ENCODE data around the gene TRAFD1. TPM values are rescaled to one million over a fixed set of nuclear protein-coding genes. Genes with fewer than 3 reads are reported as not detected.

The TRAFD1 gene
- total and polyA plus RNA-seq, 9 donors, result 21.4 to 28.8 (median 23.6) TPM

DNA sequence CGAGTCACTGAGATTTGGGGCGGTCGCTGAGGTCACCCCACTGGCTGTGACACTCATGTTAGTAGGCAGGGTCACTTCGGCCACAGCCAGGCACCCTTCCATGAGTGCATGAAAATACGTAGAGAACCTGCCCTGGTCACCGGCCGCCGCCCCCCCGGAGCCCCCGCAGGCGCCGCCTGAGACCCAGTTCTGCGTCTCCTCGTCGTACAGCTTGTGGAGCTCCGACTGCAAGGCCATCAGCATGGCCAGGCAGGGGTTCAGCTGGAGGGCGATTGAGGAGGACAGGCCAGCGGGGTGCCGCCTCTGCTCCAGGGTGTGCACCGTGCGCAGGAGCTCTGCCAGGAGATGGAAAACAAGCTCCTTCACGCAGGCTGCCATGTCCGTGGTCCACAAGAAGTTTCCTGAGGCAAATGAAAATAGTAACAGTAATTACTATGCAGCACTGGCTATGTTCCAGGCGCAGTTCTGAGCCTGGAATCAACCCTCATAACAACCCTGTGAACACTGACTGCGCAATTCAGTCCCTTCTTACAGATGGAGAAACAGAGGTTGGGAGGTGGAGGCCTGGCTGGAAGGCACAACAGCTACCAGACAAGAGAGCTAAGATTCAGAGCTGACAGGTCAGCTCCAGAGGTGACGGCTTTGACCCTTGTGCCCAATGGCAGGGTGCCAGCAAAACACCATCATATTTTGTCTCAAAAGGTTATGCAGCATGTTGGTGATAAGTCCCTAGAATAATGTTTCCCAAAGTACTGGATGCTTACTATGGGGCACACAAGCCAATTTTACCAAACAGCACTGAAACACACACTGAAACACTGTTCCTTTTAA, 59.9 kb downstream of the TRAFD1 start:
- H3K4me1 ChIP-seq (ENCODE audit: control insufficient read depth, insufficient read depth, low read length), result no peaks in the 10 kb centered on the region
- no peak for DNase-seq
- H3K36me3 ChIP-seq (ENCODE audit: control insufficient read depth, insufficient read depth, low read length), result peaks cover 59% of the 10 kb centered on the region
- WGBS (ENCODE audit: insufficient coverage), result 94% methylated on average over 23 of the region's 26 CpGs
- H3K4me3 ChIP-seq (ENCODE audit: low read length), result no peak overlapping the region
- no peaks in the 10 kb centered on the region for H3K9me3 ChIP-seq (replicated peaks; ENCODE audit: control insufficient read depth, low read depth, low read length)
- no peak overlapping the region for H3K27ac ChIP-seq (ENCODE audit: low read length)
- H3K27me3 ChIP-seq (ENCODE audit: control insufficient read depth, insufficient read depth, low read length), result no peaks in the 10 kb centered on the region

DNA sequence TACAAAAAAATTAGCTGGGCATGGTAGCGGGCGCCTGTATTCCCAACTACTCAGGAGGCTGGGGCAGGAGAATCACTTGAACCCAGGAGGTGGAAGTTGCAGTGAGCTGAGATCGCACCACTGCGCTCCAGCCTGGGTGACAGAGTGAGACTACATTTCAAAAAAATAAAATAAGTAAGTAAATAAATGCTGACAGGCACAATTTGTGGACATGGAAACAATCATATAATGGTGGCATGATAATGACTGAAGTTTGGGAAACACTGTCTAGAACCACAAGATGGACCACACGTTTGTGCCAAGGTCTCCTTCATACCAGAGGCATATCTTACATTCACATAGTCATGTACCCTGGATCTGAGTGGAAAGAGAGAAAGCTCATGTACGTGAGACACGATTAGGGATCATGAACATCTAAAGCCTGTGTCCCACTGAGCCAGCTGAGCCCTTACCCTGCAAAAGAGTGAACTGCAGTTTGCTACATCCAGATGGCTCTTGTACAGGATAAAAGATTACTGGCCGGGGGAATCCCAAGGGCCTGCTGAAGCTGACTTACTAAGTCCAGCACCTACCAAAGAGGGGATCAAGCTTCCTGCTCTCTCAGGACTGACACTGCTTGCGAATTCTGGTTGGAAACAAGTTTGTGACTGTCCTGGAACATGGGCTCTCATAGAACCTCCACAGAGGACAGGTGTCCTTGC, 62.9 kb downstream of the TRAFD1 start:
- H3K4me3 ChIP-seq (ENCODE audit: low read length), result no peak overlapping the region
- H3K27ac ChIP-seq (ENCODE audit: low read length), result no peak overlapping the region
- no peak for DNase-seq
- 66% methylated on average over 4 of the region's 9 CpGs for WGBS (ENCODE audit: insufficient coverage)
- H3K27me3 ChIP-seq (ENCODE audit: control insufficient read depth, insufficient read depth, low read length), result no peaks in the 10 kb centered on the region
- peaks cover 69% of the 10 kb centered on the region for H3K36me3 ChIP-seq (ENCODE audit: control insufficient read depth, insufficient read depth, low read length)
- no peaks in the 10 kb centered on the region for H3K4me1 ChIP-seq (ENCODE audit: control insufficient read depth, insufficient read depth, low read length)
- H3K9me3 ChIP-seq (replicated peaks; ENCODE audit: control insufficient read depth, low read depth, low read length), result no peaks in the 10 kb centered on the region

DNA sequence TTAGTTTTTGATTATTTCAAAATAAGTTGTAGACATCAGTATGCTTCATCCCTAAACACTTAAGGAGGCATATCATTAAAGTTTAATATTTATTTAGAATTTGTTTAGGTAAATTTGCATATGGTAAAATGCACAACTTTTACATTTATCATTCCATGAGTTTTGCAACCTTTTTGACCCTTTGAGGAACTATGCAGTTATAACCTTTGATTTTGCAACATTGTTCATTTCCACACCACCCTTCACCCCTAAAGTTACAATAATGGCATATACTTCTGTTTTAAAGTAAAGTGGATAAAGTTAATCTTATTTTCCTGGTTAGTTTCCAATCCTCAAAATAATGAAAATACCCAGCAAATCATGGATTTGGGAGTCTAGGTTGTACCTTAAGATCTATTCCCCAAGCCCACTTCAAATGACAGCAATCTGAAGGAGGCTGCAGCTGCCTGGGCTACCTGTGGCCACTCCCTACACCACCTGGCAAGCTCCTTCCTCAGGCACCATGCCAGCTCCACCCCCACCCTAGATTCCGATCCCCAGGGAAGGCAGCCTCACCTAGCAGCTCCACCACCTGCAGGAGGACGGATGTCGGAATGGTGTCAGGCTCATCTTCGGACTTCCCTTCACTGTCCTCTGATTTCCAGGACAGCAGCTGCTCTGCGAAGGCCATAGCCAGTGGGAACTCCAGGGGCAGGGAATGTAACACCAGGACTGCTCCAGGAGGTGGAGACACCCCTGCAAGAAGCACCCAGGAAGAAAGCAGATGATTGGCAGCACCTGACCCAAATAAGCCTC, 65.1 kb downstream of the TRAFD1 start:
- H3K9me3 ChIP-seq (replicated peaks; ENCODE audit: control insufficient read depth, low read depth, low read length), result no peaks in the 10 kb centered on the region
- no peak for DNase-seq
- 90% methylated on average over 1 of the region's 5 CpGs for WGBS (ENCODE audit: insufficient coverage)
- peaks cover 69% of the 10 kb centered on the region for H3K36me3 ChIP-seq (ENCODE audit: control insufficient read depth, insufficient read depth, low read length)
- no peak overlapping the region for H3K4me3 ChIP-seq (ENCODE audit: low read length)
- H3K27ac ChIP-seq (ENCODE audit: low read length), result no peak overlapping the region
- no peaks in the 10 kb centered on the region for H3K4me1 ChIP-seq (ENCODE audit: control insufficient read depth, insufficient read depth, low read length)
- no peaks in the 10 kb centered on the region for H3K27me3 ChIP-seq (ENCODE audit: control insufficient read depth, insufficient read depth, low read length)

DNA sequence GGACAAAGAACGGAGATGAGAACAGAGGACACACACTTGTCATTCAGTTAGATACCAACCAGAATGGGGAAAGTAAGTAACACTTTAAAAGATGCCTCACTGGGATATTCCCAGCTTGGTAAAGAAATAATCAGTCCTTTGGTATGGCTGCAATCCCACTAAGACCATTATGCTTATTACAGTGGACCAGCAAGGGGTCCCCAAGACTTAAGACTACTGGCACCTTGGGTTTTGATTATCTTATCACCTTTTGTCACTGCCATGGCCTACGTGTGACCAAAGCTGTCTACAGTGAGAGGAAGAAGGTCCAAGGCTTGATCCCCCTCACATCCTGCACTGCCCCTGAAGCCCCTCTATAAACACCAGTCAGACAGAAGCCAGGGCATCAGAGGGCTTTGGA, 65.8 kb downstream of the TRAFD1 start:
- Histone ChIP-seq H3K4me3 (ENCODE audit: low read length) (no peak overlapping the region), H3K27me3 (ENCODE audit: control insufficient read depth, insufficient read depth, low read length) (no peaks in the 10 kb centered on the region), H3K27ac (ENCODE audit: low read length) (no peak overlapping the region), H3K9me3 (replicated peaks; ENCODE audit: control insufficient read depth, low read depth, low read length) (no peaks in the 10 kb centered on the region), H3K4me1 (ENCODE audit: control insufficient read depth, insufficient read depth, low read length) (no peaks in the 10 kb centered on the region), H3K36me3 (ENCODE audit: control insufficient read depth, insufficient read depth, low read length) (peaks cover 71% of the 10 kb centered on the region)
- DNase-seq, result no peak
- 50% methylated on average over 1 of the region's 2 CpGs for WGBS (ENCODE audit: insufficient coverage)

DNA sequence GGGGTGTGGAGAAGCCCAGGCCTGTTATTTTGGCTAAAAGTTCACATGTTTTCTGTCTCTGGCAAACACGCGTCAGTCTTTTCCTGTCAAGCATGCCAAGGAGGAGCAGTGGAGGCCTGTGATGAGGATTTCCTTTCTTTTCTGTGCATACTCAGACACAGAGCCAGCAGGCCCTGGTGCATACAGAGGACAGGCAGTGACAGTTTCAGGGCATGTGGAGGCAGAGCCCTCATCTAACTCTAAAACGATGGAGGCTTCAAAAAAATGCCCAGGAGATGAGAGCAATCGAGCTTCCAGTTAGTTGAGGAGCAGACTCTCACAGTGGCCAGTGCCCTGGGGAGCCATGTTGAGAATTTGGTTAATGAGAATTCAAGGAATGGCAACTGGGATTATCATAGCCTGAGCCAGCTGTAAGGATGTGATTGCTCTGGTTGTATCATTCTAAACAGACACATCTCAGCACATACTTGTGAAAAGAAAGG, 66.5 kb downstream of the TRAFD1 start:
- Histone ChIP-seq H3K4me1 (ENCODE audit: control insufficient read depth, insufficient read depth, low read length) (no peaks in the 10 kb centered on the region), H3K27me3 (ENCODE audit: control insufficient read depth, insufficient read depth, low read length) (no peaks in the 10 kb centered on the region), H3K4me3 (ENCODE audit: low read length) (no peak overlapping the region), H3K27ac (ENCODE audit: low read length) (no peak overlapping the region), H3K9me3 (replicated peaks; ENCODE audit: control insufficient read depth, low read depth, low read length) (no peaks in the 10 kb centered on the region), H3K36me3 (ENCODE audit: control insufficient read depth, insufficient read depth, low read length) (peaks cover 76% of the 10 kb centered on the region)
- WGBS (ENCODE audit: insufficient coverage), result 58% methylated on average over 4 of the region's 4 CpGs
- DNase-seq, result peak; percentile 72

DNA sequence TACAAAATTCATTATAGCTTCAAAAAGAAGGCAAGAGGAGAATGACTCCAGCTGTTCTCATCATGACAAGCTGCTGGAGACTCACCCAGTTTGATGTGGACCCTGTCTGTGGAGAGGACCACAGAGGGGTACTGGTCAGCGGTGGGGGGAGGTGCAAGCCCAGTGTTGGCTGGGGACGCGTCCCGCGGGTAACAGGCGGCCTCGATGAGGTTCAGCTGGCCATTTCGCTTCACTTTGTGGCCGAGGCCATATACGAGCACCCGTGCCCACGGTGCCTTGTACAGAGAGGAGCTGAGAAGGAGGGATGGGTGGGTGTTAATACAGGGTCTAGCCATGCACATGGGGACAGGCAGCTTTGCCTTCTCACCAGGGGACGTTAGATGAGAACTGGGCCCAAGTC, 67.1 kb downstream of the TRAFD1 start:
- Histone ChIP-seq H3K27ac (ENCODE audit: low read length) (no peak overlapping the region), H3K9me3 (replicated peaks; ENCODE audit: control insufficient read depth, low read depth, low read length) (no peaks in the 10 kb centered on the region), H3K36me3 (ENCODE audit: control insufficient read depth, insufficient read depth, low read length) (peaks cover 78% of the 10 kb centered on the region), H3K27me3 (ENCODE audit: control insufficient read depth, insufficient read depth, low read length) (no peaks in the 10 kb centered on the region), H3K4me3 (ENCODE audit: low read length) (no peak overlapping the region), H3K4me1 (ENCODE audit: control insufficient read depth, insufficient read depth, low read length) (no peaks in the 10 kb centered on the region)
- 90% methylated on average over 11 of the region's 13 CpGs for WGBS (ENCODE audit: insufficient coverage)
- DNase-seq, result no peak

DNA sequence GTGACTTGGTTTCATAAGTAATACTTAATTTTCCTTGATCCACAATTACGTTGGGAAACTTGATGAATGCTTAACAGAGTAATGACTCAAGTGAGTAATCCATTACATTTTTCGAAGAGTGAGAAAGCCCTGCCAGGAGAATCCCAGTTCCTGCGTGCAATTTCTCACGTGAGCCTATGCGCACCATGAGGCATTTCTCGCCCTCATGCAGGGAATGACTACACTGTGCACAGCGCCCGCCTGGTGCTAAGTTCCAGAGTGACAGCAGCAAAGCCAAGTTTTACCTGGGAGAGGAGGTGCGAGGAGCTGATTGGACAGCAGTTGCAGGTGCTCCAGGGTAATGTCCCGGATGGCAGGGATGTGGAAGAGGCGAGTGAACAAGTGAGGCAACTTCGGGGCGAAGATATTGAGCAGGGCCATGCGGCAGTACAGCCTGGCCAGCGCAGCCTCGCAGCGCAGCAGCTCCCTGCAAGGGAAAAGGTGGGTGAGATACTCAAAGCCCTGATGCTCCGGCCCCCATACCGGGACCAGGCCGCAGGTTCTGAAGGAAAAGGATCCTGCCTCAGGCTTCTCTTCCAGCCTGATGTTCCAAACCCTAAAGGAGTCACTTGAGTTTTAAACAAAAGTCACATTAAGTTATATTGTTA, 69.4 kb downstream of the TRAFD1 start:
- 97% methylated on average over 15 of the region's 20 CpGs for WGBS (ENCODE audit: insufficient coverage)
- Histone ChIP-seq H3K36me3 (ENCODE audit: control insufficient read depth, insufficient read depth, low read length) (peaks cover 79% of the 10 kb centered on the region), H3K4me3 (ENCODE audit: low read length) (no peak overlapping the region), H3K9me3 (replicated peaks; ENCODE audit: control insufficient read depth, low read depth, low read length) (no peaks in the 10 kb centered on the region), H3K27ac (ENCODE audit: low read length) (no peak overlapping the region), H3K4me1 (ENCODE audit: control insufficient read depth, insufficient read depth, low read length) (no peaks in the 10 kb centered on the region), H3K27me3 (ENCODE audit: control insufficient read depth, insufficient read depth, low read length) (no peaks in the 10 kb centered on the region)
- DNase-seq, result no peak

DNA sequence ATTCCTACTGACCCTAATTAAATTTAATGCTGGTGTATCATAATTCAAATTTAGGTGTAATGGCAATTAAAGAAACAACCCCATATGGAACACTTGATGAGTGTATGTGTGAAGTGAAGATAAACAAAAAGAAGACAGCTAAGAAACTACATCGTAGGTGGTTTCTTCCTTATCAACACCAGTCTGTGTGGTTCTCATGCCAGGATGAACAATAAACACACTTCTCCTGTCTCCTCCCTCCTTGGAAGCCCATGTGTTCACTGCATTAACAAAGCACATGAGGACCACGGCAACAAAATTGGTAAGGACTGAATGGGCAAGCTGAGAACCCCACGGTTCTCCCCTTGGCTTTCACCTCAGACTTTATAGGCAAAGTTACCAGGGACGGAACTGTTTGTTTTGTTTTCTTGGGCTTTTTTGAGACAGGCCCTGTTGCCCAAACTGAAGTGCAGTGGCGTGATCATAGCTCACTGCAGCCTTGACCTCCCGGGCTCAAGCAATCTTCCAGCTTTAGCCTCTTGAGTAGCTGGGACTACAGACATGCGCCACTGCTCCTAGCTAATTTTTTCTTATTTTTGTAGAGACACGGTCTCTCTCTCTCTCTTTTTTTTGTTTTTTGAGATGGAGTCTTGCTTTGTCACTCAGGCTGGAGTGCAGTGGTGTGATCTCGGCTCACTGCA, 71.0 kb downstream of the TRAFD1 start:
- H3K36me3 ChIP-seq (ENCODE audit: control insufficient read depth, insufficient read depth, low read length), result peaks cover 81% of the 10 kb centered on the region

DNA sequence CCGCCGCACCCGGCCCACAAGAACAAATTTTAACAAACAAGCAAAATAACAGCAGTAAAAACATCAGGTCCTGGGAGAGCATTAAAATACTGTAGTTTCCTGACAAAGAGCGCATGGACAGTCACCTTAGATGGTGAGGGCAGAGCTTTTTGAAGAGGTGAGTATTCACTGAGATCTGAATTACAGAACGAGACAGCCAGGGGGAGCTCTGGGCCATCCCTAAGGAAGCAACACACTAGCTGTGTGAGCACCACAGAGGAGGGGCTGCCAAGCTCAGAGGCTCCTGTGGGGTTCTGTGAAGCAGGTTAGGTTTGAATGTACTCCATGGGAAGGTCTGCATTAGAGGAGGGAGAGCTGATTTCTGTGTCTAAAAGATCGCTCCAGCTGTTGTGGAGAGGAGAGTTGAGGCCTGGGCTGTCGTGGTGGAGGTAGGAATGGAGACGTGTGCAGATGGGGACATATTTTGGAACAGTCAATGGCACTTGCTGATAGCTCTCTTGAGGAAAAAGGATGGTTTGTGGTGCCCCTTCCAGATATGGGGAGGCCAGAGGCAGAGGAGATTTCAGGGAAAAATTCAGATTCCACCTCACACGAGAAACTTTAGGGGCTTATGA, 72.9 kb downstream of the TRAFD1 start:
- DNase-seq, result peak; percentile 44
- H3K4me1 ChIP-seq (ENCODE audit: control insufficient read depth, insufficient read depth, low read length), result no peaks in the 10 kb centered on the region
- H3K4me3 ChIP-seq (ENCODE audit: low read length), result no peak overlapping the region
- no peak overlapping the region for H3K27ac ChIP-seq (ENCODE audit: low read length)
- H3K27me3 ChIP-seq (ENCODE audit: control insufficient read depth, insufficient read depth, low read length), result no peaks in the 10 kb centered on the region
- WGBS (ENCODE audit: insufficient coverage), result 63% methylated on average over 5 of the region's 9 CpGs
- H3K36me3 ChIP-seq (ENCODE audit: control insufficient read depth, insufficient read depth, low read length), result peaks cover 70% of the 10 kb centered on the region
- no peaks in the 10 kb centered on the region for H3K9me3 ChIP-seq (replicated peaks; ENCODE audit: control insufficient read depth, low read depth, low read length)

More for the DNA sequence above, 71.0 kb downstream of the TRAFD1 start:
- no peaks in the 10 kb centered on the region for H3K27me3 ChIP-seq (ENCODE audit: control insufficient read depth, insufficient read depth, low read length)
- H3K4me1 ChIP-seq (ENCODE audit: control insufficient read depth, insufficient read depth, low read length), result no peaks in the 10 kb centered on the region
- no peak overlapping the region for H3K4me3 ChIP-seq (ENCODE audit: low read length)
- WGBS (ENCODE audit: insufficient coverage), result 86% methylated on average over 5 of the region's 9 CpGs
- no peaks in the 10 kb centered on the region for H3K9me3 ChIP-seq (replicated peaks; ENCODE audit: control insufficient read depth, low read depth, low read length)
- no peak for DNase-seq
- no peak overlapping the region for H3K27ac ChIP-seq (ENCODE audit: low read length)

Measured in muscle of leg (tissue), 11 donors.